ENCODE results near the gene GPI. TPM values are rescaled to one million over a fixed set of nuclear protein-coding genes. Genes with fewer than 3 reads are reported as not detected.

GPI gene
- total RNA-seq, 1 donor from 2014 or later, result 449 TPM

GRCh38 chr19:34436716-34437115 is 71.7 kb downstream of the GPI start:
- intact Hi-C loops (cut with micrococcal nuclease), result loop anchor here (10.0 kb wide), 1 partner anchor 182 kb away; the partner anchor contains the start of gene GARRE1

DNA sequence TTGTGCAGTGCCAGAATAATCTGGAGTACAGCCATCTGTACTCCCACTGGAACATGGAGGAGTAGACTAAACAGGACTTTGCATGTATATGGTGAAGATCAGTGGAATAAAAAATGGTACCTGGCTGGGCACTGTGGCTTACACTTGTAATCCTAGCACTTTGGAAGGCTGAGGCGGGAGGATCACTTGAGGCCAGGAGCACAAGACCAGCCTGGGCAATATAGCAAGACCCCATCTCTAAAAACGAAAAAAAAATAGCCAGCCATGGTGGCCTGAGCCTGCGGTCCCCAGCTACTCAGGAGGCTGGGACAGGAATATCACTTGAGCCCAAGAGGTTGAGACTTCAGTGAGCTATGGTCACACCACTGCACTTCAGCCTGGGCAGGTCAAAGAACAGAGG is 83.2 kb downstream of the GPI start:
- intact Hi-C loops (cut with micrococcal nuclease), result no loop called here

Other genes starting within 250 kb of the GPI start
- 124 and 131 TPM in 2 replicates for gene LSM14A, start 192.7 kb upstream of the GPI start, total RNA-seq
- gene GARRE1, start 110.6 kb upstream of the GPI start, total RNA-seq, result 11.0 and 12.2 TPM in 2 replicates
- gene PDCD2L, start 39.2 kb downstream of the GPI start, total RNA-seq, result 14.2 and 15.0 TPM in 2 replicates
- 126 and 130 TPM in 2 replicates for gene UBA2, start 63.2 kb downstream of the GPI start, total RNA-seq
- gene WTIP, start 116.6 kb downstream of the GPI start, total RNA-seq, result 0.27 and 0.37 TPM in 2 replicates